SHP77 treated with DMSO at 0.1 percent for 48 hours (cell line): ENCODE data around the gene NUP214.

Experiments
- DNase-seq: peaks from one replicate; lab custom pipeline; 2025; lab: John Stamatoyannopoulos, UW

NUP214 gene

DNA sequence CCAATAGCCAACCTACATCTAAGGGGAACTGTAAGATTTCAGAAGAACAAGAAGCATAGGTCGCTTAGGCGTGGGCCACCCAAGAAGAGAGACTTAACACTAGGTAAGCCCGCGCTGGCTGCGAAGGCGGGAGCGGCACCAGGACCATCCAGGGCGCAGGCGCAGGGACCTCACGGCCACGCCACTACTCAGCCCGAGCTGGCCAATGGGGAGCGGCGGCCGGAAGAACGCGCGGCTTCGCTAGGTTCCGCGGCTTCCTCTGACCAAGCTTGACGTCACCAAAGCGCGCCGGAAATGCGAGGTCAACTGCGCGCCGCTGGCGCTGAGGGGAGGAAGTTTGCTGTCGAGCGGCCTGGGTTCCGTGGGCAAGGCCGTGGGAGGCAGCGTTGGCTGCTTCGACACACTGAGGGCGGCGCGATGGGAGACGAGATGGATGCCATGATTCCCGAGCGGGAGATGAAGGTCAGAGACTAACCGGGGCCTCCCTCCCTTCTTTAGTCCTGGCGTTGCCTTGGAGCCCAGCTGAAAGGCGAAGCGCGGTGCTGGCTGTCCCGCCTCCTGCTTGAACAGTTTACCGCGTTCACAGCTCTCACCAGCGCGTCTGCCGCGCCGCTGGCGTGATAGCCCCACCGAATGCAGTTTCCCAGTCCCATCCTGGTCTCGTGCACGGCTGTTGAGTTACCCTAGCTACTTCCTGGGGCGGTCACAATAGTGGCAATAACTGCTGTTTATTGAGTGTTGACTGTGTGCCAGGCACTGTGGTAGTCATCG is at the start of gene NUP214:
NUP214 (plus strand) TSS at position 299 of the 771 bp plus-strand sequence; CDS start at position 418, 119 bp downstream.
- peak; percentile 95 for DNase-seq

GRCh38 chr9:131076347-131077195 is 48.8 kb upstream of the NUP214 start:
- no peak for DNase-seq

DNA sequence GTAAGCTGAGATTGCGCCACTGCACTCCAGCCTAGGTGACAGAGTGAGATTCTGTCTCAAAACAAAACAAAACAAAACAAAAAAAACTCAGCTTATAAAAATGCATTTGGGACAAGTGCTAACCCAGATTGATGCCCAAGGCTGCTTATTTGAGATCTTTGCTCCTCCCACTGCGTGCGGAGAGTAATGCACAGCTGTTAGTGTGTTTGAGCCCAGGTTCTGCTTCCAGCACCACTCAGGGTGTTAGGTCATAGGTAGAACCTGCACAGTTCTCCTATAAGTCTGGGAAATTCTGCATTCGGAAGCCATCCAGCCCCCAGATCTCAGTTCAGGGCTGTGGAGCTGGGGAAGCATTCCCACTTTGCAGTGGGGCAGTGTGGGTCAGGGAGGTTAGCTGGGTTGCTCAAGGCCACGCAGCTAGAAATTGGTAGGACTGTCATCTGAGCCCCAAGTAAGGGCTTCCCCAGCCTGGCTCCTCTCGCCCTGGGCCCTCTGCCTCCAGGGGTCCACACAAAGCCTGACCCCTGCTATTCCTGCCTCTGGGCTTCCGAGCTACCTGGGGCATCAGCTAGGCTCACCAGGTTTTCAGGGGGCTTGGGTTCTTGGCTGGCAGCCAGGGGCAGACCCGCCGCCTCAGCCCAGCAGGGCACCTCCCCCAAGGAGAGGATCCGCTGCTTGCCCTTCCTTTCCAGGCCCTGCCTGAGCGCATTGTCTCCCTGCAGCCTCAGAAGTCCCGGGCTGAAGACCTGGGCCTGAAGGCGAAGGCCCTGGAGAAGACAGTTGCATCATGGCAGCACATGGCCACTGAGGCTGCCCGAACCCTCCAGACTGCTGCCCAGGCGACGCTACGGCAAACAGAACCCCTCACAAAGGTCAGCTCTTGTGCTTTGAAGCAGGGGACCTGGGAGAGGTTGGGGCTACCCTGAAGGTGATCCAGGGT is 46.7 kb upstream of the NUP214 start:
- no peak for DNase-seq

GRCh38 chr9:131080589-131080988 is 44.8 kb upstream of the NUP214 start:
- DNase-seq = no peak

GRCh38 chr9:131081868-131082267 is 43.5 kb upstream of the NUP214 start:
- no peak for DNase-seq

DNA sequence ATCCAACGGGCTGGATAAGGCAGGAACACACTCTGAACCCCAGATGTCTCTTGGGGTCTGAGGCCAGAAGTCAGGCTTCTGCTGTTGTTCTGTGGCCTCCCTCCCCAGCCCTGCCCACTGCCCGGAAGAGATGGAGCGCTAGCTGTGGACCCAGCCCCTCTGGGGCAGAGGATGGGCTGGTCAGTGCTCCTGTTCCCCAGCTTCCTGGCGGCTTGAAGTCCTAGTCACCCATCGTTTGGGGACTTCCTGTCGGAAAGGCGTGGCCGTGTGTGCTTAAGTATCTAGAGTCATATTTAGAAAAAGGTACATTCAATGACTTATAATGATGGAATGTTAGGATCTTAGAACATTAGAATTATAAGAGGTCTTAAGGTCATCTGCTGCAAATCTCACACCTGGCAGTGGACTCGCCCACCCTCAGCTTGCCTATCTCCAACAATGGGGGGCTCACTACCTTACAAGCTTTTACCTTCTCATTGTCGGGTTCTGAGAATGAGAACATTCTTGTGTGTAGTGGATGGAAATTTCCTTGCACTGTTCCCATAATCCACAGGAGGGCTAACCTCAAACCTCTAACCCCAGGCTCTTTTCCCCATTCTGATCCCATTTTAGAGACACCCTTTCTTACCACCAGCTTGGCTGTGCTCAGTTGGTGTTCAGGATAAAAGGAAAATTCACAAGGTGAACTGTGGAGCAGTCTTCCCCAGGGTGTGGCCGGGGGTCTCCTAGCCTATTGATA is 42.4 kb upstream of the NUP214 start:
- no peak for DNase-seq

DNA sequence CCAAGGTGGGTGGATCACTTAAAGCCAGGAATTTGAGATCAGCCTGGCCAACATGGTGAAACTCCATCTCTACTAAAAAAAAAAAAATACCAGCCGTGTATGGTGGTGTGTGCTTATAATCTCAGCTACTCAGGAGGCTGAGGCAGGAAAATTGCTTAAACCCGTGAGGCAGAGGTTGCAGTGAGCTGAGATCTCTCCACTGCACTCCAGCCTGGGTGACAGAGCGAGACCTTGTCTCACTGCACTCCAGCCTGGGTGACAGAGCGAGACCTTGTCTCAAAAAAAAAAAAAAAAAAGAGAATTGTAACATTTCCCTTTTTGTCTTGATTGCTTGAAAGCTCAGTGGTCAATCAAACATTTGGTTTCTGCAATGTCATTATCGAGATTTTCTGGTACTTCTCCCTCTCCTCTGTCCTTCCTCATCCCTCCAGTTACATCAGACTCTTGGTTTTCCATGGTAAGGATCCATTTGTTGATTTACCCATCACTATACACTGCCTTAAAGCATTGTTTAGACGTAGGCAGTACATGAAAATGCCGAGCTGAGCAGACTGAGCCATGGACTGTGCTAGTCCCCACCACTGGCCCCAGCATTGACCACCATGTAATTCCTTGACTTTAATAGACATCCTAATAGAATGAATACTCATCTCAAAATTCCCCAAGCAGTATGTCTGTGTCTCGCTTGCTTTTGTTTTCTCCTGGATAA is 40.6 kb upstream of the NUP214 start:
- no peak for DNase-seq

GRCh38 chr9:131085370-131086122 is 39.8 kb upstream of the NUP214 start:
- DNase-seq = no peak

- no peak for DNase-seq
Measured at GRCh38 chr9:131087354-131087893, 38.0 kb upstream of the NUP214 start.

GRCh38 chr9:131090025-131090787 is 35.2 kb upstream of the NUP214 start:
- no peak for DNase-seq

- DNase-seq = no peak
Measured at GRCh38 chr9:131091352-131091992, 33.9 kb upstream of the NUP214 start.

DNA sequence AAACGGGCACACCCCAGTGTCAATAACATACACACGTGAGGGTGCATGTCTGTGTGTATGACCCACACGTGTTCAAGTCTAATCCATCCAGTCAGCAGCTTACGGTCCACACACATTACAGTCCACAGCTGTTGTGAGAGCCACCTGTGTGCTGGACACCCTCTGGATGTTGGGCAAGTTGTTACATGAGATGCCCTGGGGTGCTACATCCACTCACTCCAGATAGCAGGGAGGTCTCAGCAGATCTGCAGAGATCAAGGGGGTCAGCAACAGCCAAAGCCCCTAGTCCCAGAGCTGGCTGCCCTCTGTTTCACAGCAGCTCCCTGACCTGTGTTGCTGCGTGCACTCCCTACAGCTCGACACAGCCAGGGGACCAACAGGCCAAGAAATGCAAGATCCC is 33.4 kb upstream of the NUP214 start:
- no peak for DNase-seq

- no peak for DNase-seq
Measured at GRCh38 chr9:131092548-131093440, 32.6 kb upstream of the NUP214 start.

DNA sequence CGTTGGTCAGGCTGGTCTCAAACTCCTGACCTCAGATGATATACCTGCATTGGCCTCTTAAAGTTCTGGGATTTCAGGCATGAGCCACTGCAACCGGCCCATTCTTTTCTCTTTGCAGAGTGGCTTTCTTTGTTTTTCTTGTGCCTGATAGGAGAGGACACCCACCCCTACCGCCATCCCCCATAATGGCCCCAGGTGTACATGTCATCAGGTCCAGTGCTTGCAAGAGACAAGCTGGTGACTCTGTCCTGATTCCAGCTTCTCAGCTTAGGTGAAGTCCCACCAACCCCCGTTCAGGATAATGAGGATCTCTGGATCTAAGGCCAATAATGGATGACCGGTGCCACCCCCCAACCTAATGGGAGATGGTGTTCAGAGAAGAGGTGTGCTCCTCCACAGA is 31.4 kb upstream of the NUP214 start:
- no peak for DNase-seq

GRCh38 chr9:131094622-131095021 is 30.8 kb upstream of the NUP214 start:
- no peak for DNase-seq

GRCh38 chr9:131095666-131096268 is 29.6 kb upstream of the NUP214 start:
- DNase-seq = no peak
